H1 (cell line): Measurements from ENCODE around the gene EFCAB6. TPM values are rescaled to one million over a fixed set of nuclear protein-coding genes. Genes with fewer than 3 reads are reported as not detected.

Source experiments
- CTCF ChIA-PET: fragments of 300-600 bp; sonication (Branson Sonifier 250); formaldehyde crosslinking; loops from one replicate; lab custom pipeline; 2021; ENCODE audit not compliant: partially characterized antibody; lab: Charles Lee
- POLR2A ChIA-PET: fragments of 300-600 bp; sonication (Branson Sonifier 250); formaldehyde crosslinking; loops from one replicate; lab custom pipeline; 2021; ENCODE audit warnings: inconsistent platforms; ENCODE audit not compliant: partially characterized antibody; lab: Charles Lee
- DNase-seq, 2 experiments: peaks; one replicate each; pipeline versions ENCODE4 v3.0.0 to v3.0.0-alpha.2; 2010 to 2022; ENCODE audit warnings: low spot score in 2 of 2, low read depth in 1 of 2, mixed read lengths in 1 of 2
- FAIRE-seq: peaks from 2 replicates; lab custom pipeline; 2011; peaks lifted over from hg19 to GRCh38; lab: Jason Lieb, UNC
- H2AFZ ChIP-seq: 2 replicates; pipeline ENCODE4 v1.8.1; 2012; ENCODE audit warnings: low read length, inconsistent platforms
- H2AK5ac ChIP-seq: 2 replicates; pipeline ENCODE4 v1.6.1; 2013; ENCODE audit warnings: low read depth, low read length
- H2BK120ac ChIP-seq: replicated peaks from 2 replicates; pipeline ENCODE3; 2013; ENCODE audit warnings: low read depth, low read length, inconsistent platforms
- H2BK12ac ChIP-seq: 2 replicates; pipeline ENCODE4 v1.6.1; 2013; ENCODE audit warnings: low read depth, low read length
- H2BK15ac ChIP-seq: 2 replicates; pipeline ENCODE4 v1.6.1; 2013; ENCODE audit warnings: low read length
- H2BK20ac ChIP-seq: 2 replicates; pipeline ENCODE4 v1.6.1; 2013; ENCODE audit warnings: low read length
- H2BK5ac ChIP-seq: 2 replicates; pipeline ENCODE4 v1.6.1; 2013; ENCODE audit warnings: low read depth, low read length
- H3K14ac ChIP-seq: 2 replicates; pipeline ENCODE4 v1.6.1; 2013; ENCODE audit warnings: inconsistent platforms; ENCODE audit not compliant: insufficient read length
- H3K18ac ChIP-seq: 2 replicates; pipeline ENCODE4 v1.6.1; 2013; ENCODE audit warnings: low read length; ENCODE audit errors: extremely low read depth
- H3K23ac ChIP-seq: 2 replicates; pipeline ENCODE4 v1.6.1; 2013; ENCODE audit warnings: inconsistent platforms; ENCODE audit not compliant: insufficient read length
- H3K23me2 ChIP-seq: 2 replicates; pipeline ENCODE4 v1.6.1; 2013; ENCODE audit warnings: low read depth, low read length
- H3K27ac ChIP-seq: 2 replicates; pipeline ENCODE4 v1.6.1; 2011; ENCODE audit warnings: low read depth, low read length, inconsistent platforms
- H3K27me3 ChIP-seq, 4 experiments: replicated peaks in 1 of 4; 1 replicate in 1 of 4; 2 replicates in 3 of 4; pipeline versions ENCODE4 v1.6.1 to v1.8.1; 2011 to 2013; ENCODE audit warnings: low read length in 3 of 4, mild to moderate bottlenecking in 3 of 4, inconsistent platforms in 2 of 4, mixed read lengths in 2 of 4, moderate library complexity in 1 of 4; ENCODE audit not compliant: control insufficient read depth in 3 of 4, insufficient read depth in 3 of 4; ENCODE audit errors: extremely low read depth in 1 of 4
- H3K36me3 ChIP-seq, 4 experiments: 2 replicates each; pipeline versions ENCODE4 v1.6.1 to v1.8.1; 2011 to 2013; ENCODE audit warnings: mild to moderate bottlenecking in 4 of 4, low read length in 3 of 4, moderate library complexity in 2 of 4, control low read depth in 1 of 4, inconsistent platforms in 1 of 4; ENCODE audit not compliant: insufficient read depth in 4 of 4, control insufficient read depth in 2 of 4
- H3K4ac ChIP-seq: replicated peaks from 2 replicates; pipeline ENCODE3; 2013; ENCODE audit warnings: low read length, low read depth, mixed read lengths, inconsistent platforms; ENCODE audit not compliant: insufficient read length
- H3K4me1 ChIP-seq, 4 experiments: replicated peaks in 1 of 4; 1 replicate in 1 of 4; 2 replicates in 3 of 4; pipeline versions ENCODE4 v1.6.1 to v1.8.1; 2011 to 2013; ENCODE audit warnings: low read length in 3 of 4, inconsistent platforms in 2 of 4, mixed read lengths in 1 of 4; ENCODE audit not compliant: insufficient read depth in 4 of 4, control insufficient read depth in 3 of 4
- H3K4me2 ChIP-seq, 2 experiments: 2 replicates each; pipeline versions ENCODE4 v1.6.1 to v1.8.1; 2011 to 2013; ENCODE audit warnings: low read depth in 2 of 2, low read length in 2 of 2, control low read depth in 1 of 2, inconsistent platforms in 1 of 2, mild to moderate bottlenecking in 1 of 2; ENCODE audit not compliant: insufficient read depth in 1 of 2
- H3K4me3 ChIP-seq, 4 experiments: fragments of 200-600, 300-600 bp in 1 of 4; sonication (generic), shearing (Covaris generic), sonication (Bioruptor Twin) in 1 of 4; 2 replicates each; pipeline versions ENCODE4 v1.5.1 to v1.8.1; 2011 to 2016; ENCODE audit warnings: low read length in 4 of 4, low read depth in 3 of 4, control low read depth in 2 of 4, inconsistent platforms in 2 of 4, mild to moderate bottlenecking in 2 of 4, mixed read lengths in 1 of 4, moderate library complexity in 1 of 4; ENCODE audit not compliant: insufficient read depth in 2 of 4; ENCODE audit errors: extremely low read depth in 1 of 4
- H3K56ac ChIP-seq: replicated peaks from 2 replicates; pipeline ENCODE3; 2013; ENCODE audit warnings: low read depth, mild to moderate bottlenecking, mixed read lengths, low read length, inconsistent platforms; ENCODE audit not compliant: insufficient read length
- H3K79me1 ChIP-seq: 2 replicates; pipeline ENCODE4 v1.6.1; 2013; ENCODE audit warnings: low read depth, low read length, control low read depth
- H3K79me2 ChIP-seq, 2 experiments: 2 replicates each; pipeline versions ENCODE4 v1.6.1 to v1.8.1; 2012 to 2013; ENCODE audit warnings: low read length in 2 of 2, mild to moderate bottlenecking in 2 of 2, inconsistent platforms in 1 of 2; ENCODE audit not compliant: insufficient read depth in 2 of 2, control insufficient read depth in 1 of 2
- H3K9ac ChIP-seq, 4 experiments: replicated peaks in 1 of 4; 1 replicate in 1 of 4; 2 replicates in 3 of 4; pipeline versions ENCODE4 v1.6.1 to v1.8.1; 2011 to 2013; ENCODE audit warnings: low read depth in 3 of 4, low read length in 3 of 4, control low read depth in 2 of 4, mild to moderate bottlenecking in 2 of 4, moderate library complexity in 2 of 4, inconsistent platforms in 1 of 4; ENCODE audit errors: extremely low read depth in 1 of 4
- H3K9me3 ChIP-seq, 2 experiments: 2 replicates each; pipeline versions ENCODE4 v1.6.1 to v1.8.1; 2012 to 2013; ENCODE audit warnings: mild to moderate bottlenecking in 2 of 2, moderate library complexity in 2 of 2, control low read depth in 1 of 2, inconsistent platforms in 1 of 2, low read depth in 1 of 2, low read length in 1 of 2, mixed read lengths in 1 of 2; ENCODE audit not compliant: insufficient read depth in 2 of 2
- H4K20me1 ChIP-seq, 2 experiments: replicated peaks in 1 of 2; 2 replicates each; pipeline versions ENCODE3 to v1.8.1; 2011 to 2013; ENCODE audit warnings: inconsistent platforms in 2 of 2, low read length in 2 of 2, mild to moderate bottlenecking in 1 of 2; ENCODE audit not compliant: insufficient read depth in 2 of 2, control insufficient read depth in 1 of 2
- H4K5ac ChIP-seq: 2 replicates; pipeline ENCODE4 v1.6.1; 2013; ENCODE audit warnings: low read length, low read depth, mixed read lengths, inconsistent platforms; ENCODE audit not compliant: insufficient read length
- H4K8ac ChIP-seq: 2 replicates; pipeline ENCODE4 v1.8.0; 2013; ENCODE audit warnings: mild to moderate bottlenecking, moderate library complexity, low read length, inconsistent platforms; ENCODE audit not compliant: insufficient read depth; ENCODE audit errors: extremely low read depth
- H4K91ac ChIP-seq: replicated peaks from 2 replicates; pipeline ENCODE3; 2013; ENCODE audit warnings: low read length, mixed read lengths, inconsistent platforms; ENCODE audit not compliant: insufficient read length
- CREB1 ChIP-seq: IDR thresholded peaks from 2 replicates; pipeline ENCODE4 v1.6.1; 2012; ENCODE audit warnings: inconsistent platforms
- CTBP2 ChIP-seq: IDR thresholded peaks from 2 replicates; pipeline ENCODE4 v1.7.0; 2011; ENCODE audit warnings: borderline replicate concordance, mild to moderate bottlenecking, moderate library complexity, mixed read lengths, low read length; ENCODE audit not compliant: insufficient read depth, insufficient read length
- E2F6 ChIP-seq: IDR thresholded peaks from 2 replicates; pipeline ENCODE4 v1.6.1; 2012; ENCODE audit warnings: inconsistent platforms
- EGR1 ChIP-seq: IDR thresholded peaks from 2 replicates; pipeline ENCODE4 v1.6.1; 2011; ENCODE audit warnings: low read depth, low read length, borderline replicate concordance
- MAFK ChIP-seq: IDR thresholded peaks from 2 replicates; pipeline ENCODE4 v1.6.1; 2012; ENCODE audit warnings: low read depth, mild to moderate bottlenecking, improper control_type of control experiment, low read length
- POLR2A ChIP-seq, 2 experiments: IDR thresholded peaks; 1 replicate in 1 of 2; 2 replicates in 1 of 2; pipeline ENCODE4 v1.6.1; 2011; ENCODE audit warnings: low read depth in 2 of 2, low read length in 2 of 2, mild to moderate bottlenecking in 2 of 2; ENCODE audit errors: control extremely low read depth in 1 of 2
- RFX5 ChIP-seq: IDR thresholded peaks from 2 replicates; pipeline ENCODE4 v1.6.1; 2011; ENCODE audit warnings: low read depth, low read length, improper control_type of control experiment, borderline replicate concordance
- RXRA ChIP-seq: IDR thresholded peaks from 2 replicates; pipeline ENCODE4 v1.6.1; 2011; ENCODE audit warnings: low read depth, mild to moderate bottlenecking, low read length, moderate library complexity; ENCODE audit not compliant: insufficient read depth
- SIRT6 ChIP-seq: IDR thresholded peaks from one replicate; pipeline ENCODE4 v1.7.1; 2012; ENCODE audit warnings: low read length, inconsistent platforms
- SUZ12 ChIP-seq: fragments of 200-600 bp; sonication (generic); IDR thresholded peaks from 2 replicates; pipeline ENCODE4 v1.6.1; 2012; ENCODE audit warnings: mild to moderate bottlenecking, inconsistent platforms, low read length, moderate library complexity, mixed read lengths
- TAF7 ChIP-seq: optimal IDR thresholded peaks from 2 replicates; pipeline ENCODE3; 2011; ENCODE audit warnings: low read depth, mild to moderate bottlenecking, inconsistent platforms, low read length, moderate library complexity, borderline replicate concordance
- TEAD4 ChIP-seq: IDR thresholded peaks from 2 replicates; pipeline ENCODE4 v1.6.1; 2012; ENCODE audit warnings: low read depth, low read length, inconsistent platforms, mixed read lengths
- YY1 ChIP-seq: IDR thresholded peaks from 2 replicates; pipeline ENCODE4 v1.6.1; 2011; ENCODE audit warnings: low read depth, mild to moderate bottlenecking, low read length
- WGBS, 2 experiments: shearing (Covaris generic) in 1 of 2; methylation state at CpG; one replicate each; pipeline versions ENCODE4 v1.1.6 to v1.1.7; 2013 to 2015; ENCODE audit warnings: low lambda C conversion rate in 2 of 2, mixed read lengths in 2 of 2, inconsistent platforms in 1 of 2, low coverage in 1 of 2, missing lambda C conversion rate in 1 of 2; ENCODE audit not compliant: insufficient replicate concordance in 2 of 2, insufficient coverage in 1 of 2, insufficient read length in 1 of 2; ENCODE audit errors: extremely low coverage in 1 of 2, missing lambda C conversion rate in 1 of 2; 5-methylcytosine and 5-hydroxymethylcytosine counted together
- polyA plus RNA-seq, 7 experiments: library from polyadenylated mRNA; depleted of rRNA in 3 of 7; stranded (reverse) in 5 of 7; unstranded in 2 of 7; fragments of >200 nt in 5 of 7; fragments of 200-250 nt in 2 of 7; gene quantifications; 1 replicate in 5 of 7; 2 replicates in 1 of 7; 4 replicates in 1 of 7; pipeline versions ENCODE4 v1.2.1 to v1.2.3, GENCODE V29; 2011 to 2013; ENCODE audit warnings: missing spikeins in 2 of 7, mixed read lengths in 2 of 7
- total RNA-seq: library from RNA; stranded (reverse); fragmentation: NEBNext Ultra II Directional; extraction: Animal tissue kit (Norgen Biotek cat#: 25700); gene quantifications from 2 replicates; pipeline ENCODE4 v1.2.1, GENCODE V29; 2021

EFCAB6 gene
- total and polyA plus RNA-seq, 2 of the 8 experiments (the other 6 are each of a cell fraction or from before 2014, with no cell fraction given), result 0.32 to 1.7 TPM

- Histone ChIP-seq H4K5ac (no peak overlapping the region), H4K8ac (no peak overlapping the region), H3K14ac (no peak overlapping the region), H3K79me1 (no peaks in the 10 kb centered on the region), H2AK5ac (no peak overlapping the region), H2BK20ac (no peak overlapping the region), H3K23ac (no peak overlapping the region), H3K9ac (no peak overlapping the region), H2BK120ac (no peak overlapping the region), H3K56ac (no peak overlapping the region), H3K4me1 (no peaks in the 10 kb centered on the region; a peak in 3 of 7 replicates), H2BK5ac (no peak overlapping the region), H3K27ac (no peak overlapping the region), H4K20me1 (no peaks in the 10 kb centered on the region), H3K4ac (no peak overlapping the region), H4K91ac (no peak overlapping the region), H3K9me3 (peaks cover 8 to 15% of the 10 kb centered on the region in 2 experiments; a peak in 3 of 4 replicates), H3K79me2 (no peaks in the 10 kb centered on the region), H3K27me3 (no peaks in the 10 kb centered on the region), H2AFZ (0 out of 2 replicates have a peak overlapping the region, but pooled peaks have one; percentile 3), H3K18ac (no peak overlapping the region), H2BK12ac (no peak overlapping the region), H3K4me2 (no peak overlapping the region), H3K36me3 (no peaks in the 10 kb centered on the region), H3K23me2 (no peaks in the 10 kb centered on the region), H2BK15ac (no peak overlapping the region), H3K4me3 (no peak overlapping the region)
- CTCF ChIA-PET, result no interaction called here
- POLR2A ChIA-PET, result no interaction called here
- FAIRE-seq (peak; percentile 36), DNase-seq (no peak)
- TF ChIP-seq MAFK, result no peak
- TF ChIP-seq TEAD4, result no peak
- no peak for TF ChIP-seq SIRT6
- no peak for TF ChIP-seq RFX5
- TF ChIP-seq CREB1, result no peak
- TF ChIP-seq RXRA, result no peak
- TF ChIP-seq POLR2A (IDR thresholded peaks at IDR 0.05; ENCODE audit: control extremely low read depth in 1 of 2, low read depth in 2 of 2, low read length in 2 of 2), result no peak
- TF ChIP-seq SUZ12, result no peak
- TF ChIP-seq EGR1, result no peak
- no peak for TF ChIP-seq E2F6
- TF ChIP-seq YY1, result no peak
- no peak for TF ChIP-seq TAF7
- no peak for TF ChIP-seq CTBP2
- WGBS, 2 experiments, result 83% methylated on average over 3 of the region's 3 CpGs; no CpG with 5 or more reads in 1 of the 2 experiments
Observed at GRCh38 chr22:43707648-43708047, 104.5 kb downstream of the EFCAB6 start.
